Effector memory CD4-positive, alpha-beta T cell (primary cell): ENCODE results near the gene CPVL.
"Not testable (repeated sequence)": the region's sequence is repeated elsewhere in the genome, so short reads cannot be mapped to it uniquely, and the experiment has no call there.

ENCODE experiments used
- DNase-seq, 3 donors: peaks; one replicate each; pipeline ENCODE4 v3.0.0-alpha.2; 2020
- H3K27ac ChIP-seq: 2 replicates; pipeline ENCODE4 v1.7.0; 2013; ENCODE audit warnings: mild to moderate bottlenecking, low read length, moderate library complexity; ENCODE audit not compliant: insufficient read depth, poor library complexity, severe bottlenecking
- H3K27me3 ChIP-seq: replicated peaks from 2 replicates; pipeline ENCODE4 v1.7.0; 2013; ENCODE audit warnings: mild to moderate bottlenecking, low read length; ENCODE audit not compliant: insufficient read depth, control insufficient read depth, poor library complexity, severe bottlenecking
- H3K36me3 ChIP-seq: 2 replicates; pipeline ENCODE4 v1.7.0; 2013; ENCODE audit warnings: mild to moderate bottlenecking, low read length, moderate library complexity; ENCODE audit not compliant: control insufficient read depth, insufficient read depth
- H3K4me1 ChIP-seq: 2 replicates; pipeline ENCODE4 v1.7.0; 2013; ENCODE audit warnings: low read length, mild to moderate bottlenecking; ENCODE audit not compliant: control insufficient read depth, insufficient read depth, poor library complexity, severe bottlenecking
- H3K4me3 ChIP-seq: 2 replicates; pipeline ENCODE4 v1.7.0; 2013; ENCODE audit warnings: low read length, low read depth, mild to moderate bottlenecking; ENCODE audit not compliant: insufficient read depth, poor library complexity, severe bottlenecking
- H3K9me3 ChIP-seq: 2 replicates; pipeline ENCODE4 v1.7.0; 2013; ENCODE audit warnings: mild to moderate bottlenecking, low read length, moderate library complexity; ENCODE audit not compliant: control insufficient read depth

Gene CPVL

DNA sequence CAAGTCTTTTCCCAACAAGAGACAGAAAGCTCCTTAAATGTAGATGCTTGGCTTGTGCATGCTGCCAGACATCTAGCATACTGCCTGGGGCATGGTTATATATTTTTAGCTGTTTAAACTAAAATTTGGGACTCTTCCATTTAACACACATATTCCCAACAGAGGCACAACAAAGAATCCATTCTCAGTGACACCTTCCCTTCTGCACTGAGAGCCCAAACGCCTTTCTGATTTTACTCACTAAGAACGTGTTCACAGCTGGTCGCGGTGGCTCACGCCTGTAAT is 49.9 kb downstream of the CPVL start:
- H3K27ac ChIP-seq: no peak overlapping the region
- H3K9me3 ChIP-seq: no peaks in the 10 kb centered on the region
- no peaks in the 10 kb centered on the region for H3K4me1 ChIP-seq
- no peak overlapping the region for H3K4me3 ChIP-seq
- no peaks in the 10 kb centered on the region for H3K27me3 ChIP-seq
- H3K36me3 ChIP-seq: no peaks in the 10 kb centered on the region
- no peak for DNase-seq

DNA sequence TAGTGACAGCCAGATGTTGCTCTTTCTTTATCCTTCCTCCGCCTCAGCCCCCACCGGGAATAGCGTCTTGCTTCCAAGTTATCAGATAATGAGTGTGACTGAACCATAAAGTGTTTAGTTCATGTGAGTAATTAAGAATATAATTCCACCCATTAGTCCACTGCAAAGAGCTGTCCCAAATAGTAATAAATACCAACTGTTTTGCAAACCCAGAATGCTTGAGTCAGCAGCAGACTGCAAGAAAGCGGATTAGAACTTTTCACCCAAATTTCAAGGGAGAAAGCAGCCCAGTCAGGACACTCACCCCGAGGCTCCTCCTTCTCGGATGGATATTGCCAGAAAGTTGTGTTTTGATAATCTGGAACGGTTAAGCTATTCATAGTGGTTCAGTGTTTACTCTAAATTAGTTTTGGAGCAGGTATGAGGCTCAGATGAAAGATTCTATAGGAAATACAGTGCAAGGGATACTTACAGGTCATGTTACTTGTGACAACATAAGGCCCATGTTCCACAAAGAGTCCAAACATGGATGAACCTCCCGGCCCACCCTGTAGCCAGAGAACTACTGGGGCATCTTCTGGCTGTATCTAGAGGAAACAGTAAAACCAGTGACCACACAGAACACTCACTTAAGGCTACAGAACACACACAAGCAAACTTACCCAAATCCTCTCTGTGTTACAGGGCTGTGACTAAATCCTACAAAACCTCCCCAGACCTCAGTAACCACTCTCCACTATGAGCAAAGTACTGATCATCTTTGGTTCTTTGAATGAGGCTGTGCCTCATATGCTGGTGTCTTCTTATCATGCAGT is 50.5 kb downstream of the CPVL start:
- H3K4me1 ChIP-seq: no peaks in the 10 kb centered on the region
- no peaks in the 10 kb centered on the region for H3K9me3 ChIP-seq
- no peak overlapping the region for H3K4me3 ChIP-seq
- H3K27ac ChIP-seq: no peak overlapping the region
- no peak for DNase-seq
- H3K36me3 ChIP-seq: no peaks in the 10 kb centered on the region
- H3K27me3 ChIP-seq: no peaks in the 10 kb centered on the region

DNA sequence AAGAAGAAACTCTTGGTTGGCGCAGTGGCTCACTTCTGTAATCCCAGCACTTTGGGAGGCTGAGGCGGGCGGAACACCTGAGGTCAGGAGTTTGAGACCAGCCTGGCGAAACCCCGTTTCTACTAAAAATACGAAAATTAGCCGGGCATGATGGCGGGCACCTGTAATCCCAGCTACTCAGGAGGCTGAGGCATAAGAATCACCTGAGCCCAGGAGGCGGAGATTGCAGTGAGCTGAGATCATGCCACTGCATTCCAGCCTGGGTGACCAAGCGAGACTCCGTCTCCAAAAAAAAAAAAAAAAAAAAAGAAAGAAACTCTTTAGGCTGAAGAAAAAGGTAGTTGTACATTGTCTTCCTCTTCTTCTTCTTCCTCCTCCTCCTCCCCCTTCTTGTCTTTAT is 53.2 kb downstream of the CPVL start:
- not testable (repeated sequence) for H3K36me3 ChIP-seq, H3K4me3 ChIP-seq, H3K4me1 ChIP-seq, H3K27ac ChIP-seq, H3K9me3 ChIP-seq, DNase-seq, H3K27me3 ChIP-seq

DNA sequence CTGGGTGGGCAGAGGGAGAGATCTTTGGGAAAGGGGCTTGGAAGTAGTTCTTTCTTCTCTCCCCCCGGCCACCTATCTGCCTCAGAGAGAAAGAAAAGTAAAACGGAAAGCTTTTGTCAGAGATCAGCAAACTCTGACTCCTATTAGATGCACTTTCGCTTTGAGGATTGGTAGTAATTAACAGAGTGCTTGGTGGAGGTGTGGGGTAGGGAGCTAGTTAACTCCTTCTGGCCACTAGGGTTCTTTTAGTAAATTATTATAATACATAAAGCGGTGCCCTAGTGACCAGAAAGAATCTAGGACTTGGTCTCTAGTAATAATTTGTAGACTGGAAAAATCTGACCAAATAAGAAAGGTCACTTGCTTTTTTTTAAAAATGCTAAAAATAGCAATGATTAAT is 54.6 kb downstream of the CPVL start:
- Histone ChIP-seq H3K4me3 (peak overlapping the region; percentile 4), H3K4me1 (no peaks in the 10 kb centered on the region), H3K27ac (no peak overlapping the region), H3K27me3 (no peaks in the 10 kb centered on the region), H3K9me3 (no peaks in the 10 kb centered on the region), H3K36me3 (no peaks in the 10 kb centered on the region)
- DNase-seq: no peak

DNA sequence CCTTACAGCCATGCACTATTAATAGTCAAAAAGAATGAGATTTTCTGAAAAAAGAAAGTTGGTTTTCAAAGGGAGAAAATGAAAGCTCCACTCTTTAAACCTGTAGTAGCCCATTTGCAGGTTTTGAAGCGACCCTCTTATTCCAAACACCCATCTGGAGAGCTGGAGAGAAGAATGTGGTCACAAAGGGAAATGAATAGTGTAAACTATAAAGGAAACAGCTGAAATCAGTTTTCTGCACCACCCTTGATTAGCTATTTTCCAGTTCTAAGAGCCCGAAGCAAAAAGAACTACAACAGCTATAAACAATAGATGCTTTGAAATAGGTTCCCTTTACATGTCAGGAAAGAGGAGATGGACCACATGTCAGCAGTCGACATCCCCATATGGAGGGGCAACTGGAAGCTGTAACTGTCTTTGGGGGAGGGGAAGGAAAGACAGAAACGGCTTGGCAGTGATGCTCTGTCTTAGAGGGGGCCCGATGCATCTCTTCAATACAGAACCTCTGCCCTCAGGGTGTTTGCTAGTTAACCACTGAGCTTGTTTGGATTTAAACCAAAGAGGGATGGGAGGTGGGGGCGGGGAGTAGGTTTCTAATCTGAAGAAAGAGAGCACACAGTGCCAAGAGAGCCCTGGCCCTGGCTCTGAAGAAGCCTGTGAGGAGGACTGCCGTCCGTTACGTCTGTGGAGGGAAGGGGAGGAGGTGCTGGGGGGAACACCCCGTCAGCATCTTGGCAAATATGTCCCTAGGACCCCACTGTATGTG is 55.3 kb downstream of the CPVL start:
- H3K36me3 ChIP-seq: no peaks in the 10 kb centered on the region
- H3K27ac ChIP-seq: no peak overlapping the region
- H3K27me3 ChIP-seq: no peaks in the 10 kb centered on the region
- no peaks in the 10 kb centered on the region for H3K9me3 ChIP-seq
- no peaks in the 10 kb centered on the region for H3K4me1 ChIP-seq
- peak overlapping the region; percentile 4 for H3K4me3 ChIP-seq
- no peak for DNase-seq

DNA sequence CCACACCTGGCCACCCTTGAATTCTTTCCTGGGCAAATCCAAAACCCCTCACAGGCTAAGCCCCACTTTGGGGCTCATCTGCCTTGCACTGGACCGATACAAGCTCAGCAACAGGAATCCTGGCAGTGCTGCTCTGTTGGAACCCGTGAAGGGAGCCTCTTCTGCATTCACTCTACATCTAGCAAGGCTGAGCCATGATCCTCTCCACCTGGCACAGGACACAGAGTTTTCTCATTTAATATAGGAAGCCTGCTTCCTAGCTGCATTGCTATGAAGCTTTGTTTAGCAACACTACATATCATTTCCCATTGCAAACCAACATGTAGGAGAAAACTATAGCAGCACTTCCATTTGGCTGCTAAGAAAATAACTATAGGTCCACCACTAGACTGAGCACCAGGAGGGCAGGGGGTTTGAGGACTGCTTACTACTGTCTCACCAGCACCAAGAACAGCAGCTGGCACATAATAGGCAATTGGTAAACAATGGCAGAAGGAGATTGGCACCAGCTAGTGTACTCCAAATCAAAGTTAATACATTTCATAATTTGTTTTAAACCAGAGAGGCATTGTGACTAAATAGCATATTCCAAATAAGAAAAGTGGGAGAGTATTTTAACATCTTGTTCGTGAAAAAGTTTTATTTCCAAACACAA is 56.1 kb downstream of the CPVL start:
- H3K27me3 ChIP-seq: no peaks in the 10 kb centered on the region
- H3K4me1 ChIP-seq: no peaks in the 10 kb centered on the region
- no peaks in the 10 kb centered on the region for H3K36me3 ChIP-seq
- H3K27ac ChIP-seq: no peak overlapping the region
- no peak overlapping the region for H3K4me3 ChIP-seq
- H3K9me3 ChIP-seq: no peaks in the 10 kb centered on the region
- DNase-seq: no peak

DNA sequence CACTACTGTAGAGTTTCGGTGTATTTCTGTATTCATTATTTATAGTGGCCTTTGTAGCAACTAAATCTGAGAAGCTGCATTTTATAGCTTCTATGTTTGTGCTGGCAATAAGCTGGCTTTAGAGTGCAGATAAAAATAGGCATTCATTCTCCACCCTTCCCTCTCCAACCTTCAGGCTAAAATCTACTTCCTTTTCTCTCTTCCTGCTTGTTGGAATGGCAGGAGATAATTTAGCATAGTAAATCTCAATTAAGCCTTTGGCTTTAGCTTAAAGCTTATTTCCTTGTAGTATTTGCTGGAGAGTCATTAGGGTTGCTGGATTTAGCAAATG is 58.5 kb downstream of the CPVL start:
- Histone ChIP-seq H3K36me3 (no peaks in the 10 kb centered on the region), H3K4me3 (no peak overlapping the region), H3K9me3 (no peaks in the 10 kb centered on the region), H3K4me1 (no peaks in the 10 kb centered on the region), H3K27me3 (no peaks in the 10 kb centered on the region), H3K27ac (no peak overlapping the region)
- no peak for DNase-seq

DNA sequence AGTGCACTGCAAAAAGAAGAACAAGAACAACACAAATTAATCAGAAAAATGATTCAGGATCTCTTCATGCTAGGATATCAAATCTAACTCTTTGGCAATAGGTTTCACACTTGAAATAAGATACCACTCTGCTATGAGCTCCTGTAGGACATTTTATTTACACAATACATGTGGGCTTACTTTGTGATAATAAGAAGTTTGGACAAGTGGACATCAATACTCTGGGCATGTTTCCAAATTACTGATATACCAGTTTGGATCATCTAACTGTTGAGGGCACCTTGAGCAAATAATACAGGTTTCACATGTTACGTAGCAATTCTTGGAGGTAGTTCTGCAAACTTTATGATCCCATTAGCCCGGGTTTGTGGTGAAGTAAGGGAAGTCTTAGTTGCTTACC is 59.8 kb downstream of the CPVL start:
- Histone ChIP-seq H3K36me3 (no peaks in the 10 kb centered on the region), H3K9me3 (no peaks in the 10 kb centered on the region), H3K4me1 (no peaks in the 10 kb centered on the region), H3K27me3 (no peaks in the 10 kb centered on the region), H3K27ac (no peak overlapping the region), H3K4me3 (no peak overlapping the region)
- DNase-seq: no peak

DNA sequence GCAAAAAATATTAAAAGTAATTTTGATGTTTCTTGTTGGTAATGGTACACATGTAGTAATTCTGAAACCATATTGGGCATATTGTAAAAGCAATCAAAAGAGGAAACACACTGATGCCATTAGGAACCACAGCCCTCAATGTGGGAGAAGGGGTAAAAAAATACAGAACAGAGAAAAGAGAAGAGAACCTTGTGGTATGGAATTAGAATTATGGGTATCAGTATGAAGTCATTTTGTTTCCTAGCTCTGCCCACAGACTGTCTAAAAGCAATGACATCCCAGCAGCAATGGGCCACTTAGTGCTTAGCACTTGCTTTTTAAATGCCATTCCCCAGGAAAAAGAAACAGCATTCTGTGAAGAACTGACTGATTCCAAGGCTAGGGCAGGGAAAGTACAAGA is 61.5 kb downstream of the CPVL start:
- Histone ChIP-seq H3K27me3 (no peaks in the 10 kb centered on the region), H3K36me3 (no peaks in the 10 kb centered on the region), H3K4me3 (no peak overlapping the region), H3K9me3 (no peaks in the 10 kb centered on the region), H3K27ac (no peak overlapping the region), H3K4me1 (no peaks in the 10 kb centered on the region)
- no peak for DNase-seq

DNA sequence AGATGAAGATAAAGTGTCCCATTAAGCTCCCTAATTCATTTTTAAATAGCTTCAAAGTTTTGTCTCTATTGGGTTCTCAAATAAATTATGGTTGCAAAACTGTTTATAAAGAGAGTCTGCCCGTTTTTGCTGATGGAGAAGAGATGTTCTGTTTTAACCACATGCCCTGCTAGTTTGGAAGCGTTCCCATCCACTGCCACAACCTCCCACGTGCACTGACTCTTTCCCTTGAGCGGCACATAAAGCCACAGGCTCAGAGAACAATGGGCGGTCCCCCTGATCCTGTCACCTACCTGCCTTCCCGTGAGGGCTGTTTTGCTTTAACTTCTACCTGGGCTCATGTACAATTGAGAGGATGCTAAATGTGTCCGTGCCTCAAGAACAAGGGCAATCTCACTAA is 65.5 kb downstream of the CPVL start:
- no peaks in the 10 kb centered on the region for H3K4me1 ChIP-seq
- DNase-seq: no peak
- no peaks in the 10 kb centered on the region for H3K9me3 ChIP-seq
- H3K27ac ChIP-seq: no peak overlapping the region
- no peaks in the 10 kb centered on the region for H3K36me3 ChIP-seq
- H3K4me3 ChIP-seq: no peak overlapping the region
- H3K27me3 ChIP-seq: no peaks in the 10 kb centered on the region
